ENCODE results near the gene DDX39A.

Gene DDX39A

GRCh38 chr19:14446336-14447036, 27.3 kb upstream of the DDX39A start:
- H3K4me1 ChIP-seq (ENCODE audit: insufficient read depth, low read length, severe bottlenecking) = no peaks in the 10 kb centered on the region
- no peak overlapping the region for H3K4me3 ChIP-seq (ENCODE audit: low read depth, low read length, poor library complexity, severe bottlenecking)
- H3K9ac ChIP-seq (ENCODE audit: low read length) = no peak overlapping the region
- no peaks in the 10 kb centered on the region for H3K9me2 ChIP-seq (ENCODE audit: low read depth, low read length)
- H3K36me3 ChIP-seq (ENCODE audit: insufficient read depth, low read length) = peaks cover 93% of the 10 kb centered on the region
- H3F3A ChIP-seq (ENCODE audit: insufficient read depth, low read length) = no peaks in the 10 kb centered on the region
- no peaks in the 10 kb centered on the region for H3K9me3 ChIP-seq (ENCODE audit: low read length)
- H3K79me2 ChIP-seq (ENCODE audit: insufficient read depth, low read length) = no peaks in the 10 kb centered on the region
- H4K20me1 ChIP-seq (ENCODE audit: insufficient read depth, low read length) = no peaks in the 10 kb centered on the region
- no peak overlapping the region for H3K4me2 ChIP-seq (ENCODE audit: low read length)
- no peak overlapping the region for H3K27ac ChIP-seq (ENCODE audit: low read depth, low read length, poor library complexity, severe bottlenecking)
- TF ChIP-seq CTCF (IDR thresholded peaks at IDR 0.05; ENCODE audit: low read length) (no peak), EZH2 (IDR thresholded peaks at IDR 0.05; ENCODE audit: borderline replicate concordance, low read length) (no peak)
- no peak overlapping the region for H2AFZ ChIP-seq (ENCODE audit: low read length)
- H3K27me3 ChIP-seq (ENCODE audit: insufficient read depth, low read length) = no peaks in the 10 kb centered on the region

- H3K4me1 ChIP-seq (ENCODE audit: insufficient read depth, low read length, severe bottlenecking) = peaks cover 22% of the 10 kb centered on the region
- H3K36me3 ChIP-seq (ENCODE audit: insufficient read depth, low read length) = peaks cover 74% of the 10 kb centered on the region
- no peaks in the 10 kb centered on the region for H3K9me3 ChIP-seq (ENCODE audit: low read length)
- TF ChIP-seq CTCF (IDR thresholded peaks at IDR 0.05; ENCODE audit: low read length) (no peak), EZH2 (IDR thresholded peaks at IDR 0.05; ENCODE audit: borderline replicate concordance, low read length) (no peak)
- no peaks in the 10 kb centered on the region for H3F3A ChIP-seq (ENCODE audit: insufficient read depth, low read length)
- peaks cover 4% of the 10 kb centered on the region for H3K79me2 ChIP-seq (ENCODE audit: insufficient read depth, low read length)
- no peak overlapping the region for H3K9ac ChIP-seq (ENCODE audit: low read length)
- H3K27ac ChIP-seq (ENCODE audit: low read depth, low read length, poor library complexity, severe bottlenecking) = no peak overlapping the region
- H3K4me3 ChIP-seq (ENCODE audit: low read depth, low read length, poor library complexity, severe bottlenecking) = no peak overlapping the region
- H3K27me3 ChIP-seq (ENCODE audit: insufficient read depth, low read length) = no peaks in the 10 kb centered on the region
- no peak overlapping the region for H3K4me2 ChIP-seq (ENCODE audit: low read length)
- H3K9me2 ChIP-seq (ENCODE audit: low read depth, low read length) = no peaks in the 10 kb centered on the region
- H4K20me1 ChIP-seq (ENCODE audit: insufficient read depth, low read length) = no peaks in the 10 kb centered on the region
- H2AFZ ChIP-seq (ENCODE audit: low read length) = no peak overlapping the region
These were observed 24.6 kb upstream of the DDX39A start for GRCh38 chr19:14443632-14444216.

- TF ChIP-seq CTCF (IDR thresholded peaks at IDR 0.05; ENCODE audit: low read length) (no peak), EZH2 (IDR thresholded peaks at IDR 0.05; ENCODE audit: borderline replicate concordance, low read length) (no peak)
- Histone ChIP-seq H3K79me2 (ENCODE audit: insufficient read depth, low read length) (peaks cover 4% of the 10 kb centered on the region), H3K4me1 (ENCODE audit: insufficient read depth, low read length, severe bottlenecking) (peaks cover 29% of the 10 kb centered on the region), H3K27ac (ENCODE audit: low read depth, low read length, poor library complexity, severe bottlenecking) (no peak overlapping the region), H3K9me2 (ENCODE audit: low read depth, low read length) (no peaks in the 10 kb centered on the region), H3K27me3 (ENCODE audit: insufficient read depth, low read length) (no peaks in the 10 kb centered on the region), H3F3A (ENCODE audit: insufficient read depth, low read length) (no peaks in the 10 kb centered on the region), H3K36me3 (ENCODE audit: insufficient read depth, low read length) (peaks cover 68% of the 10 kb centered on the region), H3K4me3 (ENCODE audit: low read depth, low read length, poor library complexity, severe bottlenecking) (no peak overlapping the region), H2AFZ (ENCODE audit: low read length) (no peak overlapping the region), H4K20me1 (ENCODE audit: insufficient read depth, low read length) (no peaks in the 10 kb centered on the region), H3K4me2 (ENCODE audit: low read length) (no peak overlapping the region), H3K9ac (ENCODE audit: low read length) (no peak overlapping the region), H3K9me3 (ENCODE audit: low read length) (no peaks in the 10 kb centered on the region)
These were observed 23.9 kb upstream of the DDX39A start for GRCh38 chr19:14442891-14443631.
